Measurements from ENCODE around the gene PTPRD.

DNA sequence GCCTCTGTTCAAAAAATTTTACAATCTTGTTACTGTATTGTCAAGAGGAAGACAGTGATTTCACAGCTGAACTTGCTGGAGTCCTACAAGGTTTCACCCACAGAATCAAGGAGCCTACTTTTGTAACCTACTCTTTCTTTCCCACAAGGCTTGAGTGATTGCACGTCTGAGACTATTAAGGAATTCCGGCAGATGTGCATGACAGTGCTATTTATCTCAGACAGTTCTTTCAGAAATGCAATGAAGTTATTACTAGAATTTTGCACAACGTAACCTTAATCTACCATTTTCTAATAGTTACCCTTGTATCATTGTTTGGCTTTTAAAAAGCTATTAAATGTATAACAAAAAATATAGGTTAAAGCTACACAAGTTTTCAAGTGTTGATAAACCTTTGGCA is 400.1 kb downstream of the PTPRD start:
- TF ChIP-seq POLR2AphosphoS5 (IDR thresholded peaks at IDR 0.05; ENCODE audit: borderline replicate concordance, low read depth, low read length), result no peak
- no peak for TF ChIP-seq EZH2 (IDR thresholded peaks at IDR 0.05)
- no peak for TF ChIP-seq FOXP2 (optimal IDR thresholded peaks at IDR 0.05; ENCODE audit: control extremely low read depth, extremely low read length, insufficient read depth)
